K562 (cell line): ENCODE data around the gene YPEL1. TPM values are rescaled to one million over a fixed set of nuclear protein-coding genes. Genes with fewer than 3 reads are reported as not detected.

Source experiments
- BRCA1 ChIP-seq, 2 experiments: fragments of 450-650 bp in 1 of 2; sonication (generic) in 1 of 2; formaldehyde crosslinking in 1 of 2; IDR thresholded peaks; 2 replicates each; pipeline versions ENCODE4 v1.5.0 to v1.6.1; 2017 to 2020; ENCODE audit warnings: mild to moderate bottlenecking in 1 of 2, missing genetic modification reagents in 1 of 2
- BRF1 ChIP-seq: IDR thresholded peaks from 3 replicates; pipeline ENCODE4 v1.6.1; 2011; ENCODE audit warnings: borderline replicate concordance, mild to moderate bottlenecking; ENCODE audit not compliant: insufficient read length; ENCODE audit errors: extremely low read depth
- CBX3 ChIP-seq, 2 experiments: IDR thresholded peaks; 1 replicate in 1 of 2; 2 replicates in 1 of 2; pipeline ENCODE4 v1.6.1; 2012; ENCODE audit warnings: inconsistent platforms in 2 of 2, low read length in 2 of 2, borderline replicate concordance in 1 of 2, control low read depth in 1 of 2
- DDX20 ChIP-seq: fragments of 450-650 bp; IDR thresholded peaks from 2 replicates; pipeline ENCODE4 v1.6.1; 2016; ENCODE audit warnings: missing genetic modification characterization, low read depth, mild to moderate bottlenecking, missing compliant biosample characterization, moderate library complexity
- GATAD2B ChIP-seq: fragments of 450-650 bp; IDR thresholded peaks from 2 replicates; pipeline ENCODE4 v1.6.1; 2017; ENCODE audit warnings: mild to moderate bottlenecking, borderline replicate concordance
- MAZ ChIP-seq, 2 experiments: fragments of 450-650 bp in 1 of 2; sonication (generic) in 1 of 2; formaldehyde crosslinking; IDR thresholded peaks in 1 of 2; conservative IDR thresholded peaks in 1 of 2; 2 replicates each; pipeline versions ENCODE4 v1.4.0 to v1.5.0; 2020; ENCODE audit warnings: mild to moderate bottlenecking in 1 of 2, missing genetic modification reagents in 1 of 2
- MBD2 ChIP-seq: sonication (generic); IDR thresholded peaks from 2 replicates; pipeline ENCODE4 v1.6.1; 2016; ENCODE audit warnings: low read depth, borderline replicate concordance
- PRMT5 ChIP-seq: sonication (generic); formaldehyde crosslinking; IDR thresholded peaks from 2 replicates; pipeline ENCODE4 v1.5.0; 2020; ENCODE audit warnings: missing genetic modification reagents
- TSC22D4 ChIP-seq: fragments of 450-650 bp; IDR thresholded peaks from 2 replicates; pipeline ENCODE4 v1.6.1; 2016; ENCODE audit warnings: missing genetic modification characterization, missing biosample characterization, control low read depth
- polyA plus RNA-seq, 8 experiments: library from polyadenylated mRNA; depleted of rRNA in 4 of 8; stranded (reverse) in 5 of 8; unstranded in 3 of 8; fragments of >200 nt; fragmentation: Nextera tagmentation in 2 of 8; fragmentation: Illumina TruSeq in 1 of 8; extraction: Ambion mirVana in 2 of 8; extraction: Trizol in 1 of 8; gene quantifications; 2 replicates each; pipeline versions ENCODE4 v1.2.1 to v1.2.3, GENCODE V29; 2011 to 2014; ENCODE audit warnings: inconsistent platforms in 1 of 8, missing spikeins in 1 of 8
- total RNA-seq, 7 experiments: library from RNA; depleted of rRNA in 6 of 7; stranded (reverse); fragments of >200 nt in 6 of 7; fragmentation: Illumina TruSeq in 2 of 7; extraction: Trizol in 2 of 7; gene quantifications; 2 replicates each; pipeline versions ENCODE4 v1.2.1 to v1.2.3, GENCODE V29; 2011 to 2021; ENCODE audit warnings: low replicate concordance in 1 of 7
- TF ChIP-seq, protein P1 (sequence below): fragments of 450-650 bp; IDR thresholded peaks from 2 replicates; pipeline ENCODE4 v1.6.1; 2016; ENCODE audit warnings: mild to moderate bottlenecking
- TF ChIP-seq, protein P2 (sequence below): fragments of 150-350 bp; IDR thresholded peaks from 2 replicates; pipeline ENCODE4 v1.6.1; 2014; ENCODE audit warnings: low read depth, mild to moderate bottlenecking, low read length, borderline replicate concordance
- TF ChIP-seq, protein P3 (sequence below): fragments of 250-450 bp; sonication (Bioruptor Pico); IDR thresholded peaks from 2 replicates; pipeline ENCODE4 v1.5.0; 2020; ENCODE audit warnings: mild to moderate bottlenecking, borderline replicate concordance
- TF ChIP-seq, protein P4 (sequence below), 2 experiments: fragments of 450-650 bp in 1 of 2; sonication (generic) in 1 of 2; formaldehyde crosslinking; conservative IDR thresholded peaks; 2 replicates each; pipeline versions ENCODE4 v1.4.0 to v1.8.1; 2020 to 2022; ENCODE audit warnings: mild to moderate bottlenecking in 1 of 2, missing genetic modification reagents in 1 of 2
- TF ChIP-seq, protein P5 (sequence below): sonication (generic); formaldehyde crosslinking; IDR thresholded peaks from 2 replicates; pipeline ENCODE4 v1.8.1; 2023; ENCODE audit warnings: mild to moderate bottlenecking, missing genetic modification reagents
- TF ChIP-seq, protein P6 (sequence below): fragments of 450-650 bp; IDR thresholded peaks from 2 replicates; pipeline ENCODE4 v1.6.1; 2016

YPEL1 gene
- total and polyA plus RNA-seq, 9 of the 15 experiments (the other 6 are each of a cell fraction or from before 2014, with no cell fraction given) = 0.07 to 2.2 (median 0.46) TPM

DNA sequence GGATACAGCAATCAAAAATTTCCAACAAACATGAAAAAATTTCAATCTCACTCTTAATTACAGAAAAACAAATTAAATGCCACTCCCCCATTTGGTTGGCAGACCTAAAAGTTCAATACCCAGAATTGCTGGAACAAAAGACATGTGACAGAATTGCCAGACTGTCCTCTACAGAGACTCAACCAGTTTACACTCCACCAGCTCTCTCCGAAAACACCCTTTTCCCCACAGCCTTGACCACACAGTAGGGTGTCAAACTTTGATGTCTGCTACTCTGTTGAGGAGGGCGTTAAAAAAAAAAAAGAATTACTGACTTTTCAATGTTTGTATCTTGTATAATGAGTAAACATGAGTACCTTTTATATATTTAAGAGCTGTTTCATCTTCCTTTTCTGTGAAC, 44.7 kb upstream of the YPEL1 start (continued):
- TF ChIP-seq, protein P1, sequence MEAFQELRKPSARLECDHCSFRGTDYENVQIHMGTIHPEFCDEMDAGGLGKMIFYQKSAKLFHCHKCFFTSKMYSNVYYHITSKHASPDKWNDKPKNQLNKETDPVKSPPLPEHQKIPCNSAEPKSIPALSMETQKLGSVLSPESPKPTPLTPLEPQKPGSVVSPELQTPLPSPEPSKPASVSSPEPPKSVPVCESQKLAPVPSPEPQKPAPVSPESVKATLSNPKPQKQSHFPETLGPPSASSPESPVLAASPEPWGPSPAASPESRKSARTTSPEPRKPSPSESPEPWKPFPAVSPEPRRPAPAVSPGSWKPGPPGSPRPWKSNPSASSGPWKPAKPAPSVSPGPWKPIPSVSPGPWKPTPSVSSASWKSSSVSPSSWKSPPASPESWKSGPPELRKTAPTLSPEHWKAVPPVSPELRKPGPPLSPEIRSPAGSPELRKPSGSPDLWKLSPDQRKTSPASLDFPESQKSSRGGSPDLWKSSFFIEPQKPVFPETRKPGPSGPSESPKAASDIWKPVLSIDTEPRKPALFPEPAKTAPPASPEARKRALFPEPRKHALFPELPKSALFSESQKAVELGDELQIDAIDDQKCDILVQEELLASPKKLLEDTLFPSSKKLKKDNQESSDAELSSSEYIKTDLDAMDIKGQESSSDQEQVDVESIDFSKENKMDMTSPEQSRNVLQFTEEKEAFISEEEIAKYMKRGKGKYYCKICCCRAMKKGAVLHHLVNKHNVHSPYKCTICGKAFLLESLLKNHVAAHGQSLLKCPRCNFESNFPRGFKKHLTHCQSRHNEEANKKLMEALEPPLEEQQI = no peak
- TF ChIP-seq, protein P2, sequence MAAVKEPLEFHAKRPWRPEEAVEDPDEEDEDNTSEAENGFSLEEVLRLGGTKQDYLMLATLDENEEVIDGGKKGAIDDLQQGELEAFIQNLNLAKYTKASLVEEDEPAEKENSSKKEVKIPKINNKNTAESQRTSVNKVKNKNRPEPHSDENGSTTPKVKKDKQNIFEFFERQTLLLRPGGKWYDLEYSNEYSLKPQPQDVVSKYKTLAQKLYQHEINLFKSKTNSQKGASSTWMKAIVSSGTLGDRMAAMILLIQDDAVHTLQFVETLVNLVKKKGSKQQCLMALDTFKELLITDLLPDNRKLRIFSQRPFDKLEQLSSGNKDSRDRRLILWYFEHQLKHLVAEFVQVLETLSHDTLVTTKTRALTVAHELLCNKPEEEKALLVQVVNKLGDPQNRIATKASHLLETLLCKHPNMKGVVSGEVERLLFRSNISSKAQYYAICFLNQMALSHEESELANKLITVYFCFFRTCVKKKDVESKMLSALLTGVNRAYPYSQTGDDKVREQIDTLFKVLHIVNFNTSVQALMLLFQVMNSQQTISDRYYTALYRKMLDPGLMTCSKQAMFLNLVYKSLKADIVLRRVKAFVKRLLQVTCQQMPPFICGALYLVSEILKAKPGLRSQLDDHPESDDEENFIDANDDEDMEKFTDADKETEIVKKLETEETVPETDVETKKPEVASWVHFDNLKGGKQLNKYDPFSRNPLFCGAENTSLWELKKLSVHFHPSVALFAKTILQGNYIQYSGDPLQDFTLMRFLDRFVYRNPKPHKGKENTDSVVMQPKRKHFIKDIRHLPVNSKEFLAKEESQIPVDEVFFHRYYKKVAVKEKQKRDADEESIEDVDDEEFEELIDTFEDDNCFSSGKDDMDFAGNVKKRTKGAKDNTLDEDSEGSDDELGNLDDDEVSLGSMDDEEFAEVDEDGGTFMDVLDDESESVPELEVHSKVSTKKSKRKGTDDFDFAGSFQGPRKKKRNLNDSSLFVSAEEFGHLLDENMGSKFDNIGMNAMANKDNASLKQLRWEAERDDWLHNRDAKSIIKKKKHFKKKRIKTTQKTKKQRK = no peak
- TF ChIP-seq MAZ (CRISPR knock-in tag; conservative IDR thresholded peaks at IDR 0.05 in 1 of 2, IDR thresholded peaks at IDR 0.05 in 1 of 2) = no peak
- TF ChIP-seq, protein P3, sequence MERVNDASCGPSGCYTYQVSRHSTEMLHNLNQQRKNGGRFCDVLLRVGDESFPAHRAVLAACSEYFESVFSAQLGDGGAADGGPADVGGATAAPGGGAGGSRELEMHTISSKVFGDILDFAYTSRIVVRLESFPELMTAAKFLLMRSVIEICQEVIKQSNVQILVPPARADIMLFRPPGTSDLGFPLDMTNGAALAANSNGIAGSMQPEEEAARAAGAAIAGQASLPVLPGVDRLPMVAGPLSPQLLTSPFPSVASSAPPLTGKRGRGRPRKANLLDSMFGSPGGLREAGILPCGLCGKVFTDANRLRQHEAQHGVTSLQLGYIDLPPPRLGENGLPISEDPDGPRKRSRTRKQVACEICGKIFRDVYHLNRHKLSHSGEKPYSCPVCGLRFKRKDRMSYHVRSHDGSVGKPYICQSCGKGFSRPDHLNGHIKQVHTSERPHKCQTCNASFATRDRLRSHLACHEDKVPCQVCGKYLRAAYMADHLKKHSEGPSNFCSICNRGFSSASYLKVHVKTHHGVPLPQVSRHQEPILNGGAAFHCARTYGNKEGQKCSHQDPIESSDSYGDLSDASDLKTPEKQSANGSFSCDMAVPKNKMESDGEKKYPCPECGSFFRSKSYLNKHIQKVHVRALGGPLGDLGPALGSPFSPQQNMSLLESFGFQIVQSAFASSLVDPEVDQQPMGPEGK (CRISPR knock-in tag) = no peak
- no peak for TF ChIP-seq MBD2
- TF ChIP-seq, protein P4, sequence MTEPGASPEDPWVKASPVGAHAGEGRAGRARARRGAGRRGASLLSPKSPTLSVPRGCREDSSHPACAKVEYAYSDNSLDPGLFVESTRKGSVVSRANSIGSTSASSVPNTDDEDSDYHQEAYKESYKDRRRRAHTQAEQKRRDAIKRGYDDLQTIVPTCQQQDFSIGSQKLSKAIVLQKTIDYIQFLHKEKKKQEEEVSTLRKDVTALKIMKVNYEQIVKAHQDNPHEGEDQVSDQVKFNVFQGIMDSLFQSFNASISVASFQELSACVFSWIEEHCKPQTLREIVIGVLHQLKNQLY (CRISPR knock-in tag; conservative IDR thresholded peaks at IDR 0.05) = 0 out of 4 replicates have a peak, but pooled peaks of 1 of the 2 experiments have one; percentile 66
- TF ChIP-seq TSC22D4 (tag) = no peak
- TF ChIP-seq BRF1 = no peak
- no peak for TF ChIP-seq BRCA1 (IDR thresholded peaks at IDR 0.05)
- no peak for TF ChIP-seq BRCA1 (CRISPR knock-in tag; IDR thresholded peaks at IDR 0.05)
- no peak for TF ChIP-seq PRMT5
- TF ChIP-seq, protein P5, sequence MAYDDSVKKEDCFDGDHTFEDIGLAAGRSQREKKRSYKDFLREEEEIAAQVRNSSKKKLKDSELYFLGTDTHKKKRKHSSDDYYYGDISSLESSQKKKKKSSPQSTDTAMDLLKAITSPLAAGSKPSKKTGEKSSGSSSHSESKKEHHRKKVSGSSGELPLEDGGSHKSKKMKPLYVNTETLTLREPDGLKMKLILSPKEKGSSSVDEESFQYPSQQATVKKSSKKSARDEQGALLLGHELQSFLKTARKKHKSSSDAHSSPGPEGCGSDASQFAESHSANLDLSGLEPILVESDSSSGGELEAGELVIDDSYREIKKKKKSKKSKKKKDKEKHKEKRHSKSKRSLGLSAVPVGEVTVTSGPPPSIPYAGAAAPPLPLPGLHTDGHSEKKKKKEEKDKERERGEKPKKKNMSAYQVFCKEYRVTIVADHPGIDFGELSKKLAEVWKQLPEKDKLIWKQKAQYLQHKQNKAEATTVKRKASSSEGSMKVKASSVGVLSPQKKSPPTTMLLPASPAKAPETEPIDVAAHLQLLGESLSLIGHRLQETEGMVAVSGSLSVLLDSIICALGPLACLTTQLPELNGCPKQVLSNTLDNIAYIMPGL = 0 out of 2 replicates have a peak, but pooled peaks have one; percentile 25
- TF ChIP-seq DDX20 (tag) = no peak
- TF ChIP-seq, protein P6, sequence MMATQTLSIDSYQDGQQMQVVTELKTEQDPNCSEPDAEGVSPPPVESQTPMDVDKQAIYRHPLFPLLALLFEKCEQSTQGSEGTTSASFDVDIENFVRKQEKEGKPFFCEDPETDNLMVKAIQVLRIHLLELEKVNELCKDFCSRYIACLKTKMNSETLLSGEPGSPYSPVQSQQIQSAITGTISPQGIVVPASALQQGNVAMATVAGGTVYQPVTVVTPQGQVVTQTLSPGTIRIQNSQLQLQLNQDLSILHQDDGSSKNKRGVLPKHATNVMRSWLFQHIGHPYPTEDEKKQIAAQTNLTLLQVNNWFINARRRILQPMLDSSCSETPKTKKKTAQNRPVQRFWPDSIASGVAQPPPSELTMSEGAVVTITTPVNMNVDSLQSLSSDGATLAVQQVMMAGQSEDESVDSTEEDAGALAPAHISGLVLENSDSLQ = no peak
- no peak for TF ChIP-seq CBX3 (IDR thresholded peaks at IDR 0.05; ENCODE audit: borderline replicate concordance in 1 of 2, low read length in 2 of 2)
- TF ChIP-seq GATAD2B = no peak
